ENCODE measurements around the gene NXT1. TPM values are rescaled to one million over a fixed set of nuclear protein-coding genes. Genes with fewer than 3 reads are reported as not detected.

NXT1 gene
- total RNA-seq, 2 experiments from 2014 or later = 26.2 to 28.4 TPM

GRCh38 chr20:23387118-23387443, 36.5 kb downstream of the NXT1 start:
- POLR2A ChIA-PET = no interaction called here
- CTCF ChIA-PET = no interaction called here
- Mint-ChIP-seq H3K27ac (no peak overlapping the region), H3K4me1 (peaks cover 3% of the 10 kb centered on the region), H3K36me3 (ENCODE audit: low read depth) (peaks cover 74% of the 10 kb centered on the region), H3K9me3 (no peaks in the 10 kb centered on the region), H3K27me3 (no peaks in the 10 kb centered on the region), H3K4me3 (no peak overlapping the region)
- no peak for DNase-seq

GRCh38 chr20:23390091-23390774, 39.6 kb downstream of the NXT1 start:
- Mint-ChIP-seq H3K27me3 (no peaks in the 10 kb centered on the region), H3K4me1 (no peaks in the 10 kb centered on the region), H3K36me3 (ENCODE audit: low read depth) (peaks cover 72% of the 10 kb centered on the region), H3K4me3 (no peak overlapping the region), H3K9me3 (no peaks in the 10 kb centered on the region), H3K27ac (peak overlapping the region; percentile 1)
- CTCF ChIA-PET = no interaction called here
- POLR2A ChIA-PET = interaction anchor here (1.0 to 1.4 kb wide), 3 partner anchors 9 to 40 kb away, joined by 3 to 4 read pairs (median 3); partner anchors contain the start of gene NXT1
- DNase-seq = no peak

DNA sequence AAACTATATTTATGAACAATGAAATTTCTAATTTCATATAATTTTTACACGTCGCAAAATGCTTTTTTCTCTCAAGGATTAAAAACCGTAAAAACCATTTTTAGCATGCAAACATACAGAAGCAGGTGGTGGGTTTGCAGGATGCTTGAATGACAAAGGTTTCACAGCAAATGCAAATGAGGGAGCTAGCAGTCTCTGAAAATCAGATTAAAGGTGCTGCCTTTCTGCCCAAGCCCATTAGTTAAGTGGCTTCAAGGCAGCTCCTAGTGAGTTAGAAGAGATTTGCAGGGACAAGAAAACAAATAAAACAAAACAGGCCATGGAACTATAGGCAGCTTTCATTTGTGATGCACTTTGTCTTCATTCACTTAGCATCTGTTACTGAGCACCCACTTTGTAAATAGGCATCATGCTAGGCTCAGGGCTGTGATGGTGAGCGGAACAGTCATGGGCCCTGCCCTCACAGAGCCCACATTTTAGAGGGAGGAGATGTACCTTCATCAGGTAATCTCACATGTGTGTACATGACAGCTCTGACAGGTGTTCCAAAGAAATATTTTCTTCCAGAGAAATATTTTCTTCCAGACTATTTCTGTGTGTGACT, 41.2 kb downstream of the NXT1 start:
- POLR2A ChIA-PET = interaction anchor here (1.1 to 1.2 kb wide), 2 partner anchors 30 to 41 kb away, joined by 3 read pairs; partner anchors contain the start of genes NAPB and NXT1
- Mint-ChIP-seq H3K4me3 (no peak overlapping the region), H3K36me3 (ENCODE audit: low read depth) (peaks cover 65% of the 10 kb centered on the region), H3K27ac (no peak overlapping the region), H3K4me1 (peaks cover 1% of the 10 kb centered on the region), H3K27me3 (no peaks in the 10 kb centered on the region), H3K9me3 (no peaks in the 10 kb centered on the region)
- DNase-seq = no peak
- CTCF ChIA-PET = interaction anchor here (1.1 kb wide), 1 partner anchor 30 kb away, joined by 4 read pairs; the partner anchor contains the start of gene NAPB

DNA sequence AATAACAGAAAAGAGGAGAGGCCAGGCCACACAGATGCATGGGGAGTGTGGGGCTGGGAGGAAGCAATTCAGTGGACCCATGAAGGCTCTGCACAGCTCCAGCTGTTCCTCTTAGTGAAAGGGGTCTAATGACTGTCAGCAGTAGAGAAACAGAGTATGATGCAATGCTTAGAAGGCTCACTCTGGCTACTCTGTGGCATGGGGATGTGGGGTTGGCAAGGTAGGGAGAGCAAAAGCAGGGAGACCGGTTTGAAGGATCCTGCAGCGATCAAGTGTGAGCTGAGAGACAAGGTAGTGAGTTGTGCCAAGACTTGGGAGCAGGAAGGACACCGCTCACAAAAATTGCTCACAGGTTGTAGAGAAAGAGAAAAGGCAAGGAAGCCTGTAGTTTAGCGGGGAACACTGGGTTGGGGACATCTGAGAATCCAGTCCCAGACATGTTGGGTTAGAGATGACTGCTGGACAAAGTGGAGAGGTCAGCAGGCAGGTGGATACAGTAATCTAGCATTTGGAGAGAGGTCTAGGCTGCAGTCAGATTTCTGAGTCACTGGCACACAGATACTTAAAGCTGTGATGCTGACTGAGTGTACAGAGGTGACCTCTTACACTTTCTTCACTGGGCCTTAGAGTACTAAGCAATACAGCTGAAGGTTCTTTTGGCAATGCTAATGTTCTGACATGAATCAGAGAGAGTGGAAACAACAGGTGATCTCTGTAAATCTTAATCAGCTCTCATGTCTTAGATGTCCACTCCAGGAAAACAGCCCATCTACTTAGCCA, 43.6 kb downstream of the NXT1 start:
- H3K9me3 Mint-ChIP-seq = no peaks in the 10 kb centered on the region
- ChIA-PET POLR2A (interaction anchor here (0.9 kb wide), 1 partner anchor 25 kb away, joined by 4 read pairs; no protein-coding TSS in a partner anchor), CTCF (no interaction called here)
- H3K27ac Mint-ChIP-seq = peak overlapping the region; percentile 23
- peaks cover 20% of the 10 kb centered on the region for H3K4me1 Mint-ChIP-seq
- H3K4me3 Mint-ChIP-seq = no peak overlapping the region
- no peaks in the 10 kb centered on the region for H3K27me3 Mint-ChIP-seq
- peaks cover 59% of the 10 kb centered on the region for H3K36me3 Mint-ChIP-seq (ENCODE audit: low read depth)
- no peak for DNase-seq

- no peaks in the 10 kb centered on the region for H3K9me3 Mint-ChIP-seq
- no peak overlapping the region for H3K4me3 Mint-ChIP-seq
- CTCF ChIA-PET = interaction anchor here (0.6 kb wide), 1 partner anchor 142 kb away, joined by 7 read pairs; no protein-coding TSS in a partner anchor
- H3K36me3 Mint-ChIP-seq (ENCODE audit: low read depth) = peaks cover 58% of the 10 kb centered on the region
- H3K27ac Mint-ChIP-seq = no peak overlapping the region
- H3K4me1 Mint-ChIP-seq = peaks cover 42% of the 10 kb centered on the region
- POLR2A ChIA-PET = interaction anchor here (8.0 kb wide), 1 partner anchor 22 kb away, joined by 58 read pairs; the partner anchor contains the start of gene NAPB
- DNase-seq = no peak
- H3K27me3 Mint-ChIP-seq = no peaks in the 10 kb centered on the region
Observed at GRCh38 chr20:23396950-23397627, 46.5 kb downstream of the NXT1 start.

- DNase-seq = peak; percentile 26
- Mint-ChIP-seq H3K36me3 (ENCODE audit: low read depth) (peaks cover 57% of the 10 kb centered on the region), H3K27ac (peak overlapping the region; percentile 78), H3K4me1 (peaks cover 46% of the 10 kb centered on the region), H3K9me3 (no peaks in the 10 kb centered on the region), H3K4me3 (peak overlapping the region; percentile 14), H3K27me3 (no peaks in the 10 kb centered on the region)
- ChIA-PET CTCF (interaction anchor here (0.6 to 6.6 kb wide), 4 partner anchors 10 to 143 kb away, joined by 4 to 44 read pairs (median 6); partner anchors contain the start of gene NAPB), POLR2A (interaction anchor here (8.0 kb wide), 1 partner anchor 21 kb away, joined by 58 read pairs; the partner anchor contains the start of gene NAPB)
Observed at GRCh38 chr20:23397961-23398360, 47.4 kb downstream of the NXT1 start.

DNA sequence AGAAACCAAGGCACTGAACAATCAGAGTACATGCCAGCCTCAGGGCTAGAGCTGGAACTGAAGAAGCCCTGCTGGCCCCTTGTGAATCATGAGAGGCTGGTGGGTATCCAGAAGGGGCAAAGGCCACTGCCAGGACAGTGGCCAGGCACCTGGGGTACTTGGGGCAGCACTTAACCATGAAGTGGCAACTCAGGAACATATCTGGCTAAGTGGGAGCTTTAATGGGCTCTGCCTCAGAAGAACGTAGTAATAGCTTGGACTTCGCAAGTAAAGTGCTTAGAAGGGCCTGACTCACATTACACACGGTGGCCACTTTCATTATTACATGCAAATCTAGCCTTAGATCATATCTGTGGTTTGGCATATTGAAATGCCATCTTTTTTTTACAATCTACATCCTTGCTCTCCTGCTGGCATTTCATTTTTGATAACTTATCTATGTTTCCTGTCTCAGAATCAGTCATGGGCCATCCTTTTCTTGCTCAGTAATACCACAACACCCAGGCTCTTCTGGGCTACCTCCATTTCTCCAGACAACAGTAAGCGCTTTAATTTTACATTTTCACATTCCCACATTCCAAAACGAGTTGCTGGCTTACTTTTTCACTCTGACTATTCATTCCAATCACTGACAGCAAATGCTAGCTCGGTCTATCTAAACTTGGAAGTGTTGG, 49.1 kb downstream of the NXT1 start:
- ChIA-PET CTCF (interaction anchor here (0.6 to 6.6 kb wide), 3 partner anchors 20 to 47 kb away, joined by 3 to 44 read pairs (median 3); partner anchors contain the start of gene NAPB), POLR2A (interaction anchor here (0.6 to 8.0 kb wide), 7 partner anchors 12 to 1637 kb away, joined by 3 to 58 read pairs (median 3); partner anchors contain the start of genes NAPB and NXT1)
- Mint-ChIP-seq H3K36me3 (ENCODE audit: low read depth) (peaks cover 41% of the 10 kb centered on the region), H3K4me1 (peaks cover 50% of the 10 kb centered on the region), H3K27ac (peak overlapping the region; percentile 18), H3K4me3 (no peak overlapping the region), H3K27me3 (no peaks in the 10 kb centered on the region), H3K9me3 (no peaks in the 10 kb centered on the region)
- peak; percentile 24 for DNase-seq

GRCh38 chr20:23401051-23401450, 50.5 kb downstream of the NXT1 start:
- H3K36me3 Mint-ChIP-seq (ENCODE audit: low read depth) = peaks cover 37% of the 10 kb centered on the region
- POLR2A ChIA-PET = interaction anchor here (1.1 to 8.0 kb wide), 3 partner anchors 11 to 51 kb away, joined by 3 to 58 read pairs (median 16); partner anchors contain the start of genes NAPB and NXT1

GRCh38 chr20:23403751-23404150, 53.2 kb downstream of the NXT1 start:
- DNase-seq = no peak
- Mint-ChIP-seq H3K27me3 (no peaks in the 10 kb centered on the region), H3K4me3 (no peak overlapping the region), H3K9me3 (no peaks in the 10 kb centered on the region), H3K36me3 (ENCODE audit: low read depth) (peaks cover 31% of the 10 kb centered on the region), H3K4me1 (peaks cover 54% of the 10 kb centered on the region), H3K27ac (no peak overlapping the region)
- CTCF ChIA-PET = interaction anchor here (1.5 to 6.6 kb wide), 2 partner anchors 16 to 54 kb away, joined by 3 to 44 read pairs; partner anchors contain the start of gene NAPB
- POLR2A ChIA-PET = interaction anchor here (8.0 kb wide), 1 partner anchor 15 kb away, joined by 58 read pairs; the partner anchor contains the start of gene NAPB

More at GRCh38 chr20:23401051-23401450, 50.5 kb downstream of the NXT1 start:
- H3K4me1 Mint-ChIP-seq = peaks cover 52% of the 10 kb centered on the region
- no peak for DNase-seq
- H3K9me3 Mint-ChIP-seq = no peaks in the 10 kb centered on the region
- H3K4me3 Mint-ChIP-seq = no peak overlapping the region
- no peaks in the 10 kb centered on the region for H3K27me3 Mint-ChIP-seq
- H3K27ac Mint-ChIP-seq = no peak overlapping the region
- CTCF ChIA-PET = interaction anchor here (1.1 to 6.6 kb wide), 2 partner anchors 19 to 60 kb away, joined by 3 to 44 read pairs; partner anchors contain the start of gene NAPB

GRCh38 chr20:23404196-23404595, 53.6 kb downstream of the NXT1 start:
- Mint-ChIP-seq H3K4me3 (no peak overlapping the region), H3K9me3 (no peaks in the 10 kb centered on the region), H3K27ac (no peak overlapping the region), H3K27me3 (no peaks in the 10 kb centered on the region), H3K36me3 (ENCODE audit: low read depth) (peaks cover 27% of the 10 kb centered on the region), H3K4me1 (peaks cover 51% of the 10 kb centered on the region)
- ChIA-PET CTCF (interaction anchor here (6.6 kb wide), 1 partner anchor 16 kb away, joined by 44 read pairs; the partner anchor contains the start of gene NAPB), POLR2A (interaction anchor here (3.1 to 8.0 kb wide), 2 partner anchors 15 to 54 kb away, joined by 10 to 58 read pairs; partner anchors contain the start of genes NAPB and NXT1)
- no peak for DNase-seq

Data from activated CD4-positive, alpha-beta memory T cell treated with anti-CD3 and anti-CD28 coated beads, Interleukin-2, amount 10 ng/mL, durations not matched to agents 7 days and 5 days (primary cell).